H9 (cell line): ENCODE measurements around the gene DHRSX. TPM values are rescaled to one million over a fixed set of nuclear protein-coding genes. Genes with fewer than 3 reads are reported as not detected.

Experiments used
- DNase-seq: peaks from one replicate; pipeline ENCODE4 v3.0.0-alpha.2; 2017
- H2AFZ ChIP-seq: one replicate; pipeline ENCODE4 v1.6.1; 2013; ENCODE audit warnings: mild to moderate bottlenecking, low read length, control low read depth, moderate library complexity
- H2AK5ac ChIP-seq: 2 replicates; pipeline ENCODE4 v1.6.1; 2013; ENCODE audit warnings: low read length, control low read depth, mixed read lengths; ENCODE audit not compliant: insufficient read length
- H2BK120ac ChIP-seq: one replicate; pipeline ENCODE4 v1.6.1; 2013; ENCODE audit warnings: low read depth, mild to moderate bottlenecking, low read length, control low read depth, inconsistent platforms; ENCODE audit not compliant: poor library complexity, severe bottlenecking
- H2BK12ac ChIP-seq: 2 replicates; pipeline ENCODE4 v1.6.1; 2013; ENCODE audit warnings: low read length, control low read depth, mixed read lengths, low read depth; ENCODE audit not compliant: insufficient read length
- H2BK15ac ChIP-seq: 2 replicates; pipeline ENCODE4 v1.6.1; 2013; ENCODE audit warnings: low read depth, low read length, control low read depth
- H2BK20ac ChIP-seq: one replicate; pipeline ENCODE4 v1.6.1; 2013; ENCODE audit warnings: low read depth, mild to moderate bottlenecking, low read length, control low read depth, inconsistent platforms; ENCODE audit not compliant: poor library complexity, severe bottlenecking
- H2BK5ac ChIP-seq: 2 replicates; pipeline ENCODE4 v1.6.1; 2013; ENCODE audit warnings: low read length, control low read depth, mixed read lengths; ENCODE audit not compliant: insufficient read length
- H3K14ac ChIP-seq: 2 replicates; pipeline ENCODE4 v1.6.1; 2013; ENCODE audit warnings: low read length, control low read depth; ENCODE audit not compliant: insufficient read depth
- H3K18ac ChIP-seq: 2 replicates; pipeline ENCODE4 v1.6.1; 2013; ENCODE audit warnings: low read depth, mild to moderate bottlenecking, mixed read lengths, low read length, control low read depth; ENCODE audit not compliant: insufficient read length
- H3K23ac ChIP-seq: 2 replicates; pipeline ENCODE4 v1.6.1; 2013; ENCODE audit warnings: low read length, control low read depth, mixed read lengths, low read depth; ENCODE audit not compliant: insufficient read length
- H3K23me2 ChIP-seq: 2 replicates; pipeline ENCODE4 v1.6.1; 2013; ENCODE audit warnings: low read depth, mild to moderate bottlenecking, mixed read lengths, low read length, control low read depth; ENCODE audit not compliant: insufficient read length, poor library complexity, severe bottlenecking
- H3K27ac ChIP-seq: 2 replicates; pipeline ENCODE4 v1.5.1; 2013; ENCODE audit warnings: low read length, control low read depth, mixed read lengths, low read depth; ENCODE audit not compliant: insufficient read length
- H3K27me3 ChIP-seq: 2 replicates; pipeline ENCODE4 v1.6.1; 2013; ENCODE audit warnings: low read length, control low read depth, inconsistent platforms; ENCODE audit not compliant: insufficient read depth
- H3K4ac ChIP-seq: 2 replicates; pipeline ENCODE4 v1.6.1; 2013; ENCODE audit warnings: low read depth, mild to moderate bottlenecking, control low read depth, inconsistent platforms, low read length, moderate library complexity
- H3K4me1 ChIP-seq: 2 replicates; pipeline ENCODE4 v1.6.1; 2013; ENCODE audit warnings: low read length, control low read depth, inconsistent platforms; ENCODE audit not compliant: insufficient read depth
- H3K4me2 ChIP-seq: 2 replicates; pipeline ENCODE4 v1.6.1; 2013; ENCODE audit warnings: low read length, control low read depth, mixed read lengths; ENCODE audit not compliant: insufficient read length, insufficient read depth
- H3K56ac ChIP-seq: 2 replicates; pipeline ENCODE4 v1.6.1; 2013; ENCODE audit warnings: low read depth, mild to moderate bottlenecking, mixed read lengths, low read length, control low read depth; ENCODE audit not compliant: insufficient read length
- H3K79me1 ChIP-seq: 2 replicates; pipeline ENCODE4 v1.6.1; 2013; ENCODE audit warnings: low read depth, mild to moderate bottlenecking, moderate library complexity, low read length, control low read depth, inconsistent platforms; ENCODE audit not compliant: insufficient read depth, poor library complexity, severe bottlenecking
- H3K79me2 ChIP-seq: 2 replicates; pipeline ENCODE4 v1.6.1; 2013; ENCODE audit warnings: low read length, control low read depth, inconsistent platforms; ENCODE audit not compliant: insufficient read depth
- H3K9ac ChIP-seq: 2 replicates; pipeline ENCODE4 v1.6.1; 2013; ENCODE audit warnings: low read length, control low read depth, mixed read lengths; ENCODE audit not compliant: insufficient read length; ENCODE audit errors: extremely low read depth
- H3K9me3 ChIP-seq: one replicate; pipeline ENCODE4 v1.6.1; 2013; ENCODE audit warnings: low read depth, low read length, inconsistent platforms; ENCODE audit not compliant: control insufficient read depth
- H3T11ph ChIP-seq: one replicate; pipeline ENCODE4 v1.6.1; 2013; ENCODE audit warnings: mild to moderate bottlenecking, low read length, control low read depth, inconsistent platforms
- H4K20me1 ChIP-seq: one replicate; pipeline ENCODE4 v1.6.1; 2013; ENCODE audit not compliant: control insufficient read depth, insufficient read length, insufficient read depth
- H4K5ac ChIP-seq: 2 replicates; pipeline ENCODE4 v1.6.1; 2013; ENCODE audit warnings: low read depth, mild to moderate bottlenecking, mixed read lengths, low read length, control low read depth; ENCODE audit not compliant: insufficient read length
- H4K8ac ChIP-seq: replicated peaks from 2 replicates; pipeline ENCODE4 v1.6.1; 2013; ENCODE audit warnings: low read length, control low read depth, mixed read lengths, low read depth; ENCODE audit not compliant: insufficient read length
- H4K91ac ChIP-seq: 2 replicates; pipeline ENCODE4 v1.6.1; 2013; ENCODE audit warnings: low read depth, mild to moderate bottlenecking, moderate library complexity, mixed read lengths, low read length, control low read depth; ENCODE audit not compliant: insufficient read length
- H3K27ac Mint-ChIP-seq, 3 experiments: 2 replicates in 2 of 3; 3 replicates in 1 of 3; pipeline ENCODE4 v1.8.0; 2020 to 2021; ENCODE audit warnings: mixed read lengths in 3 of 3, mild to moderate bottlenecking in 1 of 3, moderate library complexity in 1 of 3
- H3K27me3 Mint-ChIP-seq: 2 replicates; pipeline ENCODE4 v1.8.0; 2021; ENCODE audit warnings: low read depth, mild to moderate bottlenecking, moderate library complexity, mixed read lengths
- H3K36me3 Mint-ChIP-seq, 3 experiments: 2 replicates in 2 of 3; 3 replicates in 1 of 3; pipeline ENCODE4 v1.8.0; 2020 to 2021; ENCODE audit warnings: low read depth in 3 of 3, mixed read lengths in 3 of 3; ENCODE audit not compliant: insufficient read depth in 1 of 3
- H3K4me1 Mint-ChIP-seq, 2 experiments: 2 replicates each; pipeline ENCODE4 v1.8.0; 2020; ENCODE audit warnings: mixed read lengths in 2 of 2
- H3K4me3 Mint-ChIP-seq, 2 experiments: 2 replicates in 1 of 2; 3 replicates in 1 of 2; pipeline ENCODE4 v1.8.0; 2020 to 2021; ENCODE audit warnings: mild to moderate bottlenecking in 2 of 2, mixed read lengths in 2 of 2, moderate library complexity in 1 of 2
- H3K9me3 Mint-ChIP-seq, 2 experiments: 2 replicates in 1 of 2; 3 replicates in 1 of 2; pipeline ENCODE4 v1.8.0; 2020; ENCODE audit warnings: mild to moderate bottlenecking in 2 of 2, mixed read lengths in 2 of 2, moderate library complexity in 1 of 2
- CTCF ChIP-seq: fragments of 200-600 bp; sonication (generic); conservative IDR thresholded peaks from 3 replicates; pipeline ENCODE4 v1.8.0; 2021; ENCODE audit warnings: antibody characterized with exemption, mild to moderate bottlenecking
- WGBS: extraction: QIAGEN DNeasy Blood & Tissue Kit; methylation state at CpG from one replicate; pipeline ENCODE4 v1.1.7; 2013; ENCODE audit warnings: missing lambda C conversion rate, low lambda C conversion rate, mixed read lengths; ENCODE audit not compliant: insufficient read length; ENCODE audit errors: extremely low coverage; 5-methylcytosine and 5-hydroxymethylcytosine counted together
- total RNA-seq: library from RNA; stranded (reverse); gene quantifications from 2 replicates; pipeline ENCODE4 v1.2.1, GENCODE V29; 2021

Gene DHRSX
- total RNA-seq, 1 experiment from 2014 or later, result 44.0 TPM

- no peak overlapping the region for H3K4me3 Mint-ChIP-seq
- Histone ChIP-seq H3K4me2 (no peak overlapping the region), H2BK120ac (no peak overlapping the region), H3K14ac (no peak overlapping the region), H4K8ac (no peak overlapping the region), H2AK5ac (no peak overlapping the region), H2BK15ac (no peak overlapping the region), H2BK20ac (no peak overlapping the region), H3K27ac (no peak overlapping the region), H3K23ac (no peak overlapping the region), H2BK12ac (no peak overlapping the region), H3K4me1 (no peaks in the 10 kb centered on the region), H3K27me3 (no peaks in the 10 kb centered on the region), H3K9ac (no peak overlapping the region), H3K4ac (no peak overlapping the region), H3K18ac (no peak overlapping the region), H3K56ac (no peak overlapping the region), H2BK5ac (no peak overlapping the region), H4K5ac (no peak overlapping the region), H3K79me1 (no peaks in the 10 kb centered on the region), H3T11ph (no peak overlapping the region), H3K79me2 (no peaks in the 10 kb centered on the region), H3K23me2 (no peaks in the 10 kb centered on the region), H2AFZ (no peak overlapping the region), H3K9me3 (no peaks in the 10 kb centered on the region), H4K91ac (no peak overlapping the region), H4K20me1 (no peaks in the 10 kb centered on the region)
- H3K27me3 Mint-ChIP-seq, result no peaks in the 10 kb centered on the region; the same call in 1 of the 2 replicates
- no CpG with 5 or more reads among the region's 9 CpGs for WGBS
- DNase-seq, result no peak
- peaks cover 3 to 17% (median 6%) of the 10 kb centered on the region in 3 experiments; a peak in 6 of 7 replicates for H3K36me3 Mint-ChIP-seq
- H3K27ac Mint-ChIP-seq, result no peak overlapping the region
- peaks cover 0 to 4% of the 10 kb centered on the region in 2 experiments; a peak in 2 of 4 replicates for H3K4me1 Mint-ChIP-seq
- H3K9me3 Mint-ChIP-seq, result peaks cover 0 to 4% of the 10 kb centered on the region in 2 experiments; a peak in 3 of 5 replicates
- TF ChIP-seq CTCF, result no peak
These were observed 324.5 kb downstream of the DHRSX start for GRCh38 chrX:2176274-2176673.
